HG03139 (cell line): Measurements from ENCODE around the gene KCTD20.

Experiments
- ATAC-seq: cut with Tn5 transposase; IDR thresholded peaks from one replicate; pipeline ENCODE4 v1.9.1; 2021; ENCODE audit not compliant: unreplicated experiment

The KCTD20 gene

GRCh38 chr6:36492092-36492491 is 49.3 kb downstream of the KCTD20 start:
- ATAC-seq: no peak

DNA sequence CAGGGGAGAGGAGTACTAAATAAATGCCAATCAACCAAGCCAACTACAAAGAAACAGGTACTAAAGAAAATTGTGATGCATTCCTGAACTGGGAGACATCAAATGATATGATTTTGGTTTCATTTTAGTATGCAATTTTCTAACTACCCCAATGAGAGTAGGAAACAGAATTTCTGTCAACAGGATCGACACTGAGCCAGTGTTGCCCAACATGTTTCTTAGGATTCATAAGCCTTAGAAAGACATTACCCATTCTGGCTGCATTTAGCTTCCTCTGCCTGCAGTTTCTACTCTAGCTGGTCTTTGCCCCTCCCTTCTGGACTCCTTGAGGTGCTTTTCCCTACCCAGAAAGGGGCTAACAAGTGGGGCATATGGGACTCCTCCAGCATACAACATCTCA is 49.8 kb downstream of the KCTD20 start:
- ATAC-seq: no peak

GRCh38 chr6:36493319-36493718 is 50.5 kb downstream of the KCTD20 start:
- no peak for ATAC-seq

DNA sequence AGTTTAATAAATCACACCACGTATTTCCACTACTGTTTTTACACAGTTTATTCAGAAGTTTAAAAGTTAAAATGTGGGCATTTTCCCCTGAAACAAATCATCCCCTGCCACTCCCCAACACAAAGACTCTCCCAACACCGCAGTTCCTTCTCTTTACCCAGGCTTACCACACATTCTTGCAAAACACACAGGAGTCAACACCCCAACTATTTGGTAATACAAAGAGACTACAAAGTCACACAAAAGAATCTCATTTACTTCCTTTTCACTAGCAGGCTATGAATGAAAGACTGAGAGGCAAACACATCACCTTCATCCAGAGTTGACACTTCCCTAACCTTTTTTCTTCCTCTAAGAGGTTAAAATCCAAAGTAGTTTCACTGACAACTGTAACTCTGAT is 51.1 kb downstream of the KCTD20 start:
- no peak for ATAC-seq

GRCh38 chr6:36495086-36495485 is 52.3 kb downstream of the KCTD20 start:
- no peak for ATAC-seq

DNA sequence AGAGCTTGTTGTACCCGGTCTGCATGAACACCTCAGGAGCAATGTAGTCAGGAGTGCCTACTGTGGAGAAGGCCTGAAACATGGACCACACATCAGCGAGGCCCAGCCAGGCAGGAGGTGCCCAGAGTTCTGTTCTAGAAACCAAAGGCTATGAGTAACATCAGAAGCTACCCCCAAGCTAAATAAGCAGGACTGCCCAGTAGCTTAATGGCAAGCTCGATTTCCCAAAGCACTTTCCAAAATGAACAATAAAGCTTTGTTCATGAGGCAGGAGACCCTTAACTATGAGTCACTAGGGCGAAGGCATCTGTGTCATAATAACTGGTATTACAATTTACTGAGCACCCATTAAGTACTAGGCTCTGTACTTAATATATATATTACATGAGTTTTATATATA is 57.1 kb downstream of the KCTD20 start:
- ATAC-seq: no peak

DNA sequence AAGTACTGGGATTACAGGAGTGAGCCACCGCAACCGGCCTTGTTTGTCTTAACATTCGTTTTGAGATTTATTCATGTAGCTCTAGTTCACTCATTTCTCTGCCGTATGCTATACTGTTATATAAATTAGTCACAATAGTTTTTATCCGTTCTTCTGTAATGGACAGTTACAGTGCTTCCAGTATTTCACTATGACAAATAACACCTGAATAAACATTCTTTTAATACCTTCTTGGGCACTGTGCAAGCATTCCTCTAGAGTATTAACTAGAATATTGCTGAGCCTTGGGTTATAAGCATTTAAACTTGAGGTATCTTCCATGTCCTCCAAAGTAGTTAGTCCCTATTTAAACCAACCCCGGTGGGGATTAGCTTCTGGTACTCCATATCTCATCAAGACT is 58.9 kb downstream of the KCTD20 start:
- no peak for ATAC-seq

DNA sequence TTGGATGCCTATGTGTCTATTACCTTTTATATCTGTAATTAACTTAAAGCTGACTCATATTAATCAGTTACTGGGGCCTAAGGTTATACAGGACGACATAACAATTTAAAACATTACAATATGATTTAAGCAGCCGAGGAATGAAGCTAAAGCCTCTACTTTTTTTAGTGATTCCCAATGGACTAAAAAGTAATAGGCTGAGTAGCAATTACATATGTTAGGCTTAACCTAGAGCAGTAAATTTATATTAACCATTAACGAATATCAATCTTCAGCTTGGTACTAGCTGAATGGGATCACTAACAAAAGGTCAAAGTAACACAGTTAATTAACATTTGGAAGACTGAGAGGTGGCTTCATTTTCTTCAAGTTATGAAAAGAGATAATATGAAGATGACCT is 61.4 kb downstream of the KCTD20 start:
- no peak for ATAC-seq

GRCh38 chr6:36504982-36505381 is 62.2 kb downstream of the KCTD20 start:
- no peak for ATAC-seq

GRCh38 chr6:36505744-36506534 is 63.1 kb downstream of the KCTD20 start:
- no peak for ATAC-seq

- ATAC-seq: no peak
Observed at GRCh38 chr6:36506611-36507010, 63.8 kb downstream of the KCTD20 start.

- no peak for ATAC-seq
Observed at GRCh38 chr6:36508532-36508931, 65.7 kb downstream of the KCTD20 start.

GRCh38 chr6:36510365-36510764 is 67.6 kb downstream of the KCTD20 start:
- no peak for ATAC-seq

DNA sequence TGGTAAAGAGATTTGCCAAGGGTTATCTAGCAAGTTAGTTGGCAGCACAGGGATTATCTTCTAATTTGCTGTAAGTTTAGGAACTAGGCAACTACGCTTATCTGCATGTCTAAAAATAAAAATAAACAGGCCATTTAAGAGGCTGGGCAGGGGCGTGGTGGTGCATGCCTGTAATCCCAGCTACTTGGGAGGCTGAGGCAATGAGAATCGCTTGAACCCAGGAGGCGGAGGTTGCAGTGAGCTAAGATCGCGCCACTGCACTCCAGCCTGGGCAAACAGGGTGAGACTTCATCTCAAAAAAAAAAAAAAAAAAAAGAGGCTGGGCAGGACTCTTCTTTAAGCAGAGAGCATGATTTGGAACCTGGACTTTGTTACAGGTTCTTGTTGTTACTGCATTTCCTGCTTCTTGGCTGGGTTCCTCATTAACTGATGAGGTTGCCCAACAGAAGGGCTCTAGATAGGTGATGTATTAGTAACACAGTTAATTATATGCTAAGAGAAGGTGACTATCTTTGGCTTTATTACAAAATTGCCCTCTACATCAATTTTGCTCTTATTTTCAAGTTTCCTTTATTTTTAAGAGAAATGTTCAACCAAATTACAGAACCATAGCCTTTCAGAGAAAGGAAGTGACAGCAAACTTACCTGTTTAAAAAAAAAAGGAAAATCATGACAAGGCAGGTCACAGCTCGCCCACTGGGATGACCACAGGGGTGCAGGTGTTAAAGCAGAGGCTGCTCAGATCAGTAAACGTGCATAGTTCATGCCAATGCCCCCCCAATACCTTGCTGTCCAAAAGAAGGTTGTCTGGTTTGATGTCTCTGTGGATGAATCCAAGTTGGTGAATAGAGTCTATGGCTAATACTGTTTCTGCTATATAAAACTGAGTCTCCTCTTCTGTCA is 72.0 kb downstream of the KCTD20 start:
- ATAC-seq: no peak

GRCh38 chr6:36515844-36516243 is 73.0 kb downstream of the KCTD20 start:
- ATAC-seq: no peak

DNA sequence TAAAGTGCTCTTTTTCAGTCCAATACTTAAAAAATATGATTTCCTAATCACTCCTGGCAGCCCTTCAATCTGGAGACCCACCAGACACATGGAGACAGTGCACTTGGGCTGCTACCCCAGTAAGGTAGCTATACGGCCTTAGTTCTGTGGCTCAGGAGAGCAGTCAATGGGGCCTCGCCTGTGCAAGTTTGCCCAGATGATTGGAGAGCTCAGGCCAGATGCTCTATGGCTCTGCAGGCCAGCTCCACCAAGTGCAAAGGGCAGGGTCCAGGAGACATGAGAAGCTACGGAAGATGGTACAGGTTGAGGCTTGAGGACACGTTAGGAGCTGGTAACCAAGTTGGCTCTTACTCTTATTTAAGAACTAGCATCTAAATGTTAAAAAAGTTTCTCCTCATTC is 73.8 kb downstream of the KCTD20 start:
- ATAC-seq: no peak

GRCh38 chr6:36516988-36517387 is 74.2 kb downstream of the KCTD20 start:
- ATAC-seq: no peak

GRCh38 chr6:36517408-36517807 is 74.6 kb downstream of the KCTD20 start:
- ATAC-seq: no peak

- ATAC-seq: no peak
Observed at GRCh38 chr6:36519352-36519751, 76.6 kb downstream of the KCTD20 start.

DNA sequence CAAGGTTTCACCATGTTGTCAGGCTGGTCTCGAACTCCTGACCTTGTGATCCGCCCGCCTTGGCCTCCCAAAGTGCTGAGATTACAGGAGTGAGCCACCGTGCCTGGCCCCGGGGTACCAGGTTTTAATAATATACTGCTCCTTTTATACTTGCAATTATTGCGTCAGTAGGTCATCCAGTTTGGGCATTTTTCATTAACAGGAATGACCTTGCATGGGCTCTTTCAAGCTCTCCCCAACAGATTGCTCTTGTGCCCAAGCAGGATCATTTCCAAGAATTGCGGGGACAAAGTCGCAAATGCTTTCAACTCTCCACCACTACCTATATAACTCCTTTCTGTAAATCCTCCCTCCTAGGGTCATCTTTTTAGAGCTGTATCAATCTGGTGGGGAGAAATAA is 80.7 kb downstream of the KCTD20 start:
- ATAC-seq: no peak

- ATAC-seq: no peak
Observed at GRCh38 chr6:36523936-36524499, 81.2 kb downstream of the KCTD20 start.

GRCh38 chr6:36524871-36525270 is 82.1 kb downstream of the KCTD20 start:
- ATAC-seq: no peak
